ENCODE data around the gene PRAC1.

- TF ChIP-seq, protein P1, sequence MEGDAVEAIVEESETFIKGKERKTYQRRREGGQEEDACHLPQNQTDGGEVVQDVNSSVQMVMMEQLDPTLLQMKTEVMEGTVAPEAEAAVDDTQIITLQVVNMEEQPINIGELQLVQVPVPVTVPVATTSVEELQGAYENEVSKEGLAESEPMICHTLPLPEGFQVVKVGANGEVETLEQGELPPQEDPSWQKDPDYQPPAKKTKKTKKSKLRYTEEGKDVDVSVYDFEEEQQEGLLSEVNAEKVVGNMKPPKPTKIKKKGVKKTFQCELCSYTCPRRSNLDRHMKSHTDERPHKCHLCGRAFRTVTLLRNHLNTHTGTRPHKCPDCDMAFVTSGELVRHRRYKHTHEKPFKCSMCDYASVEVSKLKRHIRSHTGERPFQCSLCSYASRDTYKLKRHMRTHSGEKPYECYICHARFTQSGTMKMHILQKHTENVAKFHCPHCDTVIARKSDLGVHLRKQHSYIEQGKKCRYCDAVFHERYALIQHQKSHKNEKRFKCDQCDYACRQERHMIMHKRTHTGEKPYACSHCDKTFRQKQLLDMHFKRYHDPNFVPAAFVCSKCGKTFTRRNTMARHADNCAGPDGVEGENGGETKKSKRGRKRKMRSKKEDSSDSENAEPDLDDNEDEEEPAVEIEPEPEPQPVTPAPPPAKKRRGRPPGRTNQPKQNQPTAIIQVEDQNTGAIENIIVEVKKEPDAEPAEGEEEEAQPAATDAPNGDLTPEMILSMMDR (conservative IDR thresholded peaks at IDR 0.05), result no peak
- no peak for TF ChIP-seq EZH2 (IDR thresholded peaks at IDR 0.05; ENCODE audit: low read depth)
Observed at GRCh38 chr17:48690655-48691054, 31.7 kb downstream of the PRAC1 start.
